Bronchial epithelial cell (primary cell): ENCODE data around the gene GALNT14. TPM values are rescaled to one million over a fixed set of nuclear protein-coding genes. Genes with fewer than 3 reads are reported as not detected.

Experiments used
- DNase-seq: peaks from one replicate; pipeline ENCODE4 v3.0.0-alpha.2; 2010; ENCODE audit warnings: low read depth
- FAIRE-seq: peaks from 2 replicates; lab custom pipeline; 2011; peaks lifted over from hg19 to GRCh38; lab: Jason Lieb, UNC
- H3K27me3 ChIP-seq: 2 replicates; pipeline ENCODE4 v1.5.1; 2011; ENCODE audit warnings: low read length; ENCODE audit not compliant: control insufficient read depth, insufficient read depth
- H3K36me3 ChIP-seq: 2 replicates; pipeline ENCODE4 v1.5.1; 2011; ENCODE audit warnings: low read length; ENCODE audit not compliant: control insufficient read depth, insufficient read depth
- H3K4me3 ChIP-seq: 2 replicates; pipeline ENCODE4 v1.5.1; 2011; ENCODE audit warnings: mild to moderate bottlenecking, low read depth, low read length, control low read depth
- CTCF ChIP-seq: IDR thresholded peaks from 2 replicates; pipeline ENCODE4 v1.5.1; 2011; ENCODE audit warnings: mild to moderate bottlenecking, moderate library complexity, low read length, control low read depth, inconsistent platforms; ENCODE audit not compliant: insufficient read depth, severe bottlenecking
- total RNA-seq: library from RNA; depleted of rRNA; stranded (reverse); fragments of >200 nt; gene quantifications from 2 replicates; pipeline ENCODE4 v1.2.1, GENCODE V29; 2014

GALNT14 gene
- total RNA-seq, 1 donor from 2014 or later: 12.4 TPM

DNA sequence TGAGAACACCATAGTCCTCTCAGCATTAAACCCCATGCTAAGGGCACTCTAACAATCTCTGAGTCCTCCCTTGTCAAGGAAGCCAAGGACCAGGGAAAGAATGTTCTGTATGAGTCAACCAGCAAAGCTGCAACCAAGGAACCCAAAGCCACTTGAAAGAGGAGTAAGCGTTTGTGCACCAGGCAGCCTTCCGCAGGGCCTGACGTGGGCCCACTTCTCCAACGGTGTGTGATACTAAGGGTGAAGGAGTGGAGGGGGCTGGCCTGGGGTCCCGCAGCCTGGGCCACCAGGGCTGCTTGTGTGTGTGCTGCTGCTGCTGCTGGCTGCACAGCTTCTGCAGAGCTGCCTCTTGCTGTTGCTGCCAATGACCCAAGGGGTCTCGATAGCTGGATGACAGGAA lies 30.1 kb upstream of the GALNT14 start:
- Histone ChIP-seq H3K27me3 (peaks cover 3% of the 10 kb centered on the region), H3K4me3 (no peak overlapping the region), H3K36me3 (no peaks in the 10 kb centered on the region)
- FAIRE-seq: no peak
- no peak for TF ChIP-seq CTCF
- peak; percentile 22 for DNase-seq

- H3K36me3 ChIP-seq: no peaks in the 10 kb centered on the region
- TF ChIP-seq CTCF: no peak
- no peak overlapping the region for H3K4me3 ChIP-seq
- DNase-seq (peak; percentile 42), FAIRE-seq (no peak)
- peaks cover under 1% of the 10 kb centered on the region for H3K27me3 ChIP-seq
These were observed 28.7 kb upstream of the GALNT14 start for GRCh38 chr2:31166925-31167324.

DNA sequence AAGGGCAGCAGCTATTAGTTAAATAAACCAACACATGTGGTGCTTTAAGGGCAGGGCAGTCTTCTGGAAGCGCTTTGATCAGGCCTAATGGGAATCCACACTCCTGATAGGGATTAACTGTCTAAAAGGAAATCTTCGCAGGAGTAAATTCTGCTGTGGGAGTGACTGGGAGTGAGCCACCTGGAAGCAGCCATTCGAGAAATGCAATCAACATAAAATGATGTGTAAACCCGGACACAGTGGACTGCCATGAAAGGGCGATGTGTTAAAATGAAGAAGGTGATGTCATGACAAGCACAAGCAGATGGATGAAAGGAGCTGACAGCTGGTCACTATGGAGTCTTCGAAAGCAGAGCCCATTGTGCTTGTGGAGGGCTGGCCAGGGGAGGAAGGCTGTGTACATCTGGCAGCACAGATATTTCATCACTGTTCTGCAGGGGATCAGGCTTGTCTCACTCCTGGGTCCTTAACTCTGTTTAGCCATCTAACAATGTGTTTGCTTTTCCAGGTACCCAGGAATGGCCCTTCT lies 24.8 kb upstream of the GALNT14 start:
- no peak for DNase-seq
- H3K27me3 ChIP-seq: peaks cover 5% of the 10 kb centered on the region
- FAIRE-seq: peak; percentile 28
- TF ChIP-seq CTCF: no peak
- H3K4me3 ChIP-seq: no peak overlapping the region
- H3K36me3 ChIP-seq: no peaks in the 10 kb centered on the region

DNA sequence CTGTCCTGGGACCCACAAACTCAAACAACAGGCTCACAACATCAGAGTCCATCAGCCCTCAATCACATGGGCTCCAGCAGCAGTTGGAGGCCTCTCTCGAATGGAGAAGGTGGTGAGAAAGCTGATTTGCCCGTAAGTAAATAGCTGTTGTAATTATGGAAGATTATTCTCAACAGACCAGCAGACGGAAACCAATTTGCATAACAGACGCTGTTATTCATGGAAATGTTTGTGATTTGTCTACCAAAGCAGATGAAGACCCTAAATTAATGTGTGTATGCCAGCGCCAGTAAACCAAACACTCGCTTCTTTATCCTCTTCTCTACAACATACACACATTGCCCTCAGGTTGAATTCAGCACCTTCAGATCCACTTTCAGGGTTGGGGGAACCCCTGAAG lies 23.4 kb upstream of the GALNT14 start:
- no peaks in the 10 kb centered on the region for H3K36me3 ChIP-seq
- TF ChIP-seq CTCF: no peak
- DNase-seq (no peak), FAIRE-seq (no peak)
- peaks cover 5% of the 10 kb centered on the region for H3K27me3 ChIP-seq
- no peak overlapping the region for H3K4me3 ChIP-seq

- Histone ChIP-seq H3K36me3 (no peaks in the 10 kb centered on the region), H3K4me3 (no peak overlapping the region), H3K27me3 (peaks cover 2% of the 10 kb centered on the region)
- DNase-seq (no peak), FAIRE-seq (no peak)
- TF ChIP-seq CTCF: peak; percentile 11
These were observed 13.3 kb upstream of the GALNT14 start for GRCh38 chr2:31151501-31151900.

- Histone ChIP-seq H3K4me3 (no peak overlapping the region), H3K36me3 (no peaks in the 10 kb centered on the region), H3K27me3 (peaks cover 2% of the 10 kb centered on the region)
- DNase-seq (no peak), FAIRE-seq (no peak)
- no peak for TF ChIP-seq CTCF
These were observed 12.0 kb upstream of the GALNT14 start for GRCh38 chr2:31150120-31150670.
